PC-9 (cell line): ENCODE data around the gene PKN2. TPM values are rescaled to one million over a fixed set of nuclear protein-coding genes. Genes with fewer than 3 reads are reported as not detected.

Experiments
- BruUV-seq: library from RNA; stranded (reverse); fragments of 400-500 nt; replicated peaks from 2 replicates; lab custom pipeline; 2021; lab: Mats Ljungman, UMichigan
- CTCF ChIA-PET: fragments of 300-600 bp; sonication (Branson Sonifier 250); formaldehyde crosslinking; loops from one replicate; lab custom pipeline; 2022; ENCODE audit warnings: antibody characterized with exemption; lab: Charles Lee
- POLR2A ChIA-PET: fragments of 300-600 bp; sonication (Branson Sonifier 250); formaldehyde crosslinking; loops from one replicate; lab custom pipeline; 2022; ENCODE audit warnings: antibody characterized with exemption; ENCODE audit not compliant: unreplicated experiment; lab: Charles Lee
- DNase-seq, 2 experiments: peaks; one replicate each; pipeline versions ENCODE4 v3.0.0 to v3.0.0-alpha.2; 2015 to 2022; ENCODE audit warnings: mixed read lengths in 1 of 2
- H2AFZ ChIP-seq: fragments of 200-600 bp; sonication (generic); 2 replicates; pipeline ENCODE4 v1.8.1; 2017; ENCODE audit warnings: antibody characterized with exemption
- H3F3A ChIP-seq: fragments of 200-600 bp; sonication (generic); 2 replicates; pipeline ENCODE4 v1.8.1; 2017; ENCODE audit warnings: antibody characterized with exemption, mild to moderate bottlenecking, low read depth; ENCODE audit not compliant: insufficient read depth
- H3K27ac ChIP-seq: fragments of 200-600 bp; sonication (generic); 2 replicates; pipeline ENCODE4 v1.6.1; 2016; ENCODE audit warnings: mixed run types
- H3K27me3 ChIP-seq: fragments of 200-600 bp; sonication (generic); 2 replicates; pipeline ENCODE4 v1.6.1; 2016; ENCODE audit warnings: low read depth, mixed run types; ENCODE audit not compliant: insufficient read depth
- H3K36me3 ChIP-seq: fragments of 200-600 bp; sonication (generic); 2 replicates; pipeline ENCODE4 v1.6.1; 2016; ENCODE audit warnings: low read depth, mixed run types
- H3K4me1 ChIP-seq: fragments of 200-600 bp; sonication (generic); replicated peaks from 2 replicates; pipeline ENCODE4 v1.6.1; 2016; ENCODE audit warnings: mixed run types; ENCODE audit not compliant: insufficient read depth
- H3K4me2 ChIP-seq: fragments of 200-600 bp; sonication (generic); 2 replicates; pipeline ENCODE4 v1.6.1; 2017; ENCODE audit warnings: mixed run types
- H3K4me3 ChIP-seq: fragments of 200-600 bp; sonication (generic); 2 replicates; pipeline ENCODE4 v1.6.1; 2016; ENCODE audit warnings: mixed run types
- H3K79me2 ChIP-seq: fragments of 200-600 bp; sonication (generic); 2 replicates; pipeline ENCODE4 v1.6.1; 2017; ENCODE audit warnings: low read depth, mixed run types
- H3K9me2 ChIP-seq: fragments of 200-600 bp; sonication (generic); 2 replicates; pipeline ENCODE4 v1.8.1; 2017; ENCODE audit warnings: mild to moderate bottlenecking; ENCODE audit not compliant: insufficient read depth
- H3K9me3 ChIP-seq: fragments of 200-600 bp; sonication (generic); 2 replicates; pipeline ENCODE4 v1.8.1; 2016; ENCODE audit warnings: low read depth; ENCODE audit not compliant: insufficient read depth
- H4K20me1 ChIP-seq: fragments of 200-600 bp; sonication (generic); 2 replicates; pipeline ENCODE4 v1.8.1; 2017; ENCODE audit not compliant: insufficient read depth
- EZH2 ChIP-seq: fragments of 200-600 bp; sonication (generic); IDR thresholded peaks from 2 replicates; pipeline ENCODE4 v1.8.0; 2017; ENCODE audit warnings: antibody characterized with exemption, low read depth
- intact Hi-C: fragments of 100-400 bp; cut with micrococcal nuclease; formaldehyde crosslinking; loops from one replicate; pipeline ENCODE4 v1.10.0; 2022; ENCODE audit not compliant: unreplicated experiment
- total RNA-seq: library from RNA; stranded (reverse); gene quantifications from 2 replicates; pipeline ENCODE4 v1.2.3, GENCODE V29; 2021
- TF ChIP-seq, protein P1 (sequence below): fragments of 200-600 bp; sonication (generic); conservative IDR thresholded peaks from 2 replicates; pipeline ENCODE4 v1.6.1; 2017; ENCODE audit warnings: mixed run types, antibody characterized with exemption, mild to moderate bottlenecking, moderate library complexity

PKN2 gene
- total RNA-seq, 1 experiment from 2014 or later = 79.3 TPM

DNA sequence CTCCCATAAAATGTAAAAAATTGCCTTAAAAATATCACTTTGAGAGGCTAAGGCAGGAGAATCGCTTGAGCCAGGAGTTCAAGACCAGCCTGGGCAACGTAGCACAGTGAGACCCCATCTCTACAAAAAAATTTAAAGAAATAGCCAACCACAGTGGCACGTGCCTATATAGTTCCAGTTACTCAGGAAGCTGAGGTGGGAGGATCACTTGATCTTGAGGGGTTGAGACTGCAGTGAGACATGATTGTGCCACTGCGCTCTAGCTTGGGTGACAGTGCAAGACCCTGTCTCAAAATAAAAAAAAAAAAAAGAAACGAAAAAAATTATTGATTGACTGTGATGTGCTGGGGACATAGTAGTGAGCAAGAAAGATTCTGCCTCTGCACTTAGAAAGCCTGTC lies 38.4 kb downstream of the PKN2 start:
- TF ChIP-seq EZH2 = no peak
- TF ChIP-seq, protein P1, sequence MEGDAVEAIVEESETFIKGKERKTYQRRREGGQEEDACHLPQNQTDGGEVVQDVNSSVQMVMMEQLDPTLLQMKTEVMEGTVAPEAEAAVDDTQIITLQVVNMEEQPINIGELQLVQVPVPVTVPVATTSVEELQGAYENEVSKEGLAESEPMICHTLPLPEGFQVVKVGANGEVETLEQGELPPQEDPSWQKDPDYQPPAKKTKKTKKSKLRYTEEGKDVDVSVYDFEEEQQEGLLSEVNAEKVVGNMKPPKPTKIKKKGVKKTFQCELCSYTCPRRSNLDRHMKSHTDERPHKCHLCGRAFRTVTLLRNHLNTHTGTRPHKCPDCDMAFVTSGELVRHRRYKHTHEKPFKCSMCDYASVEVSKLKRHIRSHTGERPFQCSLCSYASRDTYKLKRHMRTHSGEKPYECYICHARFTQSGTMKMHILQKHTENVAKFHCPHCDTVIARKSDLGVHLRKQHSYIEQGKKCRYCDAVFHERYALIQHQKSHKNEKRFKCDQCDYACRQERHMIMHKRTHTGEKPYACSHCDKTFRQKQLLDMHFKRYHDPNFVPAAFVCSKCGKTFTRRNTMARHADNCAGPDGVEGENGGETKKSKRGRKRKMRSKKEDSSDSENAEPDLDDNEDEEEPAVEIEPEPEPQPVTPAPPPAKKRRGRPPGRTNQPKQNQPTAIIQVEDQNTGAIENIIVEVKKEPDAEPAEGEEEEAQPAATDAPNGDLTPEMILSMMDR = no peak
- peaks cover 43% of the 10 kb centered on the region for H4K20me1 ChIP-seq
- intact Hi-C loops = no loop called here
- no peak overlapping the region for H3K27ac ChIP-seq
- no peak overlapping the region for H3K4me2 ChIP-seq
- BruUV-seq = no TSS peak
- no peaks in the 10 kb centered on the region for H3K4me1 ChIP-seq
- H3F3A ChIP-seq = peaks cover 3% of the 10 kb centered on the region; the same call in 1 of the 2 replicates
- H3K36me3 ChIP-seq = 0 out of 2 replicates have a peak, but pooled peaks cover 3% of the 10 kb centered on the region
- H3K79me2 ChIP-seq = peaks cover 99% of the 10 kb centered on the region
- no peaks in the 10 kb centered on the region; the same call in 1 of the 2 replicates for H3K9me2 ChIP-seq
- POLR2A ChIA-PET = no interaction called here
- no peaks in the 10 kb centered on the region for H3K9me3 ChIP-seq
- H2AFZ ChIP-seq = no peak overlapping the region
- H3K27me3 ChIP-seq = no peaks in the 10 kb centered on the region
- CTCF ChIA-PET = no interaction called here
- no peak overlapping the region for H3K4me3 ChIP-seq
- no peak for DNase-seq

DNA sequence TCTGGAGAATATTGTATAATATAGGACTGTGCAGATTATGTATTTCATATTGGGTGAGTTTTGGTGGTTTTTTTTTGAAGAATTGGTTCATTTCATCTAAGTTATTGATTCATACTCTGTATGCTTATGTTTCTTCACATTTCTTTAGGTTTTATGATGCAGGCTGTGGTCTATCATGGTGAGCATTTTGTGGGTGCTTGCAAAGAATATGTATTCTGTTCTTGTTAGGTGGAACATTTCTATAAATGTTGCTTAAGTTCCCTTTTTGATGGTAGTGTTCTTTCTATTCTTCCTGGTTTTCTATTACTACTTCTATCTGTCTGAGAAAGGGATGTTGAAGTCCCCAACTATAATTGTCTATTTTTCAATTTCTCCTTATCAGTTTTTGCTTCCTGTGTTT lies 42.6 kb downstream of the PKN2 start:
- no peak for TF ChIP-seq EZH2
- TF ChIP-seq, protein P1 = no peak

DNA sequence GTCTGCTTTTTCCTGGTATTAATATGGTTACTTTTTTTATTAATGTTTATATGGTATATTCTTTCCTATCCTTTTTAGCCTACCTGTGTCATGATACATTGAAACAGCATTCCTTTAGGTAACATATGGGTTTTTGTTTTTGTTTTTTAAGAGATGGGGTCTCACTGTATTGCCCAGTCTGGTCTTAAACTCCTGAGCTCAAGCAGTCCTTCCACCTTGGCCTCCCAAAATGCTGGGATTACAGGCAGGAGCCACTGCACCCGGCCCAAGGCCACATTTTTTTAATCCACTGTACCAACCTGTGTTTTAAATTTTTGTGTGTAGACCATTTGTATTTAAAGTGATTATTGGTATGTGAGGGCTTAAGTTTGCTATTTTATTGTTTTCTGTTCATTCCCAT lies 43.1 kb downstream of the PKN2 start:
- DNase-seq = no peak
- Histone ChIP-seq H3F3A (peaks cover 6% of the 10 kb centered on the region; the same call in 1 of the 2 replicates), H3K4me2 (no peak overlapping the region), H4K20me1 (peaks cover 34% of the 10 kb centered on the region), H3K4me1 (no peaks in the 10 kb centered on the region), H3K9me3 (no peaks in the 10 kb centered on the region), H3K79me2 (peaks cover 97% of the 10 kb centered on the region), H3K9me2 (no peaks in the 10 kb centered on the region), H3K36me3 (0 out of 2 replicates have a peak, but pooled peaks cover 10% of the 10 kb centered on the region), H3K27ac (no peak overlapping the region), H3K4me3 (no peak overlapping the region), H2AFZ (no peak overlapping the region), H3K27me3 (no peaks in the 10 kb centered on the region)
- intact Hi-C loops = no loop called here
- BruUV-seq = no TSS peak
- CTCF ChIA-PET = no interaction called here
- TF ChIP-seq EZH2 = no peak
- TF ChIP-seq, protein P1 = no peak
- POLR2A ChIA-PET = no interaction called here

More for the DNA sequence above, 42.6 kb downstream of the PKN2 start:
- Histone ChIP-seq H3K27me3 (no peaks in the 10 kb centered on the region), H3K4me2 (no peak overlapping the region), H3K9me3 (no peaks in the 10 kb centered on the region), H3F3A (peaks cover 6% of the 10 kb centered on the region; the same call in 1 of the 2 replicates), H3K9me2 (no peaks in the 10 kb centered on the region), H3K36me3 (0 out of 2 replicates have a peak, but pooled peaks cover 10% of the 10 kb centered on the region), H4K20me1 (peaks cover 34% of the 10 kb centered on the region), H2AFZ (no peak overlapping the region), H3K79me2 (peaks cover 97% of the 10 kb centered on the region), H3K4me3 (no peak overlapping the region), H3K4me1 (no peaks in the 10 kb centered on the region), H3K27ac (no peak overlapping the region)
- intact Hi-C loops = no loop called here
- POLR2A ChIA-PET = no interaction called here
- no TSS peak for BruUV-seq
- CTCF ChIA-PET = no interaction called here
- no peak for DNase-seq
